ENCODE measurements around the gene RNLS. TPM values are rescaled to one million over a fixed set of nuclear protein-coding genes. Genes with fewer than 3 reads are reported as not detected.

RNLS gene
- total and polyA plus RNA-seq, 2 of the 8 experiments (the other 6 are each of a cell fraction or from before 2014, with no cell fraction given) = 7.5 to 12.7 TPM

DNA sequence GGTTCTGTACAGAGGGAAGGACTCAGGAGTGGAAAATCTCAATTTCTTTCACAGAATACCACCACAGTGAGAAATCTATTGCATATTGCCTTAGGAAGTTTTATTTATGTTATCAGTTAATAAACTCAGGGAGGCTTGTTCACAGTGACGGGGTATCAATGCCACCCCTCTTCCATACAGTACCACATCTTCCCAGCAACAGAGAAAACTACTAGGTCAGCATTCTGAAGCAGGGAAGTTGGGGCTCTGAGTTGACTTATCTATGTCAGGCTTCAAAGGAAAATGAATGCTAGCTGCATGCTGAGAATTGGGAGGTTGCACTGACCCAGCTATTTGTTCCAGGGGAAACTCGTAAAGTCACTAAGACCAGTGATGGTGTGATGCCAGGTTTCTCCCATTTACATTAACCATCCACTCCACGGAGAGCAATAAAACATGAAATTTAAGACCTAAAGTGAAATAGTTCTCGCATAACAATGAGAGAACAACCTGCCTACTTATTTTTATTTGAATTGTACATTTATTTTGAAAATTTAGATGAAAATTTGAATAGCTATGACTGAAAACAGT, 266.7 kb downstream of the RNLS start:
- Histone ChIP-seq H2BK5ac (ENCODE audit: low read depth, low read length) (no peak overlapping the region), H2BK15ac (ENCODE audit: low read length) (no peak overlapping the region), H2BK20ac (ENCODE audit: low read length) (no peak overlapping the region), H3K23me2 (ENCODE audit: low read depth, low read length) (no peaks in the 10 kb centered on the region), H4K5ac (ENCODE audit: insufficient read length, low read depth, low read length) (no peak overlapping the region), H3K27me3 (replicated peaks in 1 of 4; ENCODE audit: control insufficient read depth in 3 of 4, extremely low read depth in 1 of 4, insufficient read depth in 3 of 4, low read length in 3 of 4) (no peaks in the 10 kb centered on the region), H3K4me2 (ENCODE audit: insufficient read depth in 1 of 2, low read depth in 2 of 2, low read length in 2 of 2) (no peak overlapping the region), H3K79me1 (ENCODE audit: low read depth, low read length) (no peaks in the 10 kb centered on the region), H3K9ac (replicated peaks in 1 of 4; ENCODE audit: extremely low read depth in 1 of 4, low read depth in 3 of 4, low read length in 3 of 4) (no peak overlapping the region), H3K14ac (ENCODE audit: insufficient read length) (no peak overlapping the region), H3K4me3 (ENCODE audit: extremely low read depth in 1 of 4, insufficient read depth in 2 of 4, low read depth in 3 of 4, low read length in 4 of 4) (no peak overlapping the region), H3K4ac (replicated peaks; ENCODE audit: insufficient read length, low read depth, low read length) (no peak overlapping the region), H3K9me3 (ENCODE audit: insufficient read depth in 2 of 2, low read depth in 1 of 2, low read length in 1 of 2) (peaks cover 0 to 5% of the 10 kb centered on the region in 2 experiments; a peak in 2 of 4 replicates), H2AFZ (ENCODE audit: low read length) (no peak overlapping the region), H3K4me1 (replicated peaks in 1 of 4; ENCODE audit: control insufficient read depth in 3 of 4, insufficient read depth in 4 of 4, low read length in 3 of 4) (no peaks in the 10 kb centered on the region), H3K79me2 (ENCODE audit: control insufficient read depth in 1 of 2, insufficient read depth in 2 of 2, low read length in 2 of 2) (no peaks in the 10 kb centered on the region), H4K20me1 (replicated peaks in 1 of 2; ENCODE audit: control insufficient read depth in 1 of 2, insufficient read depth in 2 of 2, low read length in 2 of 2) (no peaks in the 10 kb centered on the region), H3K27ac (ENCODE audit: low read depth, low read length) (no peak overlapping the region), H4K8ac (ENCODE audit: extremely low read depth, insufficient read depth, low read length) (no peak overlapping the region), H3K23ac (ENCODE audit: insufficient read length) (no peak overlapping the region), H3K36me3 (ENCODE audit: control insufficient read depth in 2 of 4, insufficient read depth in 4 of 4, low read length in 3 of 4) (no peaks in the 10 kb centered on the region), H2BK120ac (replicated peaks; ENCODE audit: low read depth, low read length) (no peak overlapping the region), H3K56ac (replicated peaks; ENCODE audit: insufficient read length, low read depth, low read length) (no peak overlapping the region), H3K18ac (ENCODE audit: extremely low read depth, low read length) (no peak overlapping the region), H2AK5ac (ENCODE audit: low read depth, low read length) (no peak overlapping the region), H4K91ac (replicated peaks; ENCODE audit: insufficient read length, low read length) (no peak overlapping the region), H2BK12ac (ENCODE audit: low read depth, low read length) (no peak overlapping the region)
- DNase-seq (ENCODE audit: low read depth in 1 of 2, low spot score in 2 of 2) (no peak), FAIRE-seq (no peak)
- WGBS, 2 experiments (ENCODE audit: extremely low coverage in 1 of 2, insufficient coverage in 1 of 2, insufficient read length in 1 of 2, insufficient replicate concordance in 2 of 2, low coverage in 1 of 2, low lambda C conversion rate in 2 of 2, missing lambda C conversion rate in 1 of 2) = 89% methylated on average over 4 of the region's 4 CpGs; no CpG with 5 or more reads in 1 of the 2 experiments
- ChIA-PET POLR2A (ENCODE audit: partially characterized antibody) (no interaction called here), CTCF (ENCODE audit: partially characterized antibody) (interaction anchor here (0.6 to 2.0 kb wide), 5 partner anchors 74 to 1760 kb away, joined by 3 to 7 read pairs (median 3); no protein-coding TSS in a partner anchor)
- TF ChIP-seq, protein P1, sequence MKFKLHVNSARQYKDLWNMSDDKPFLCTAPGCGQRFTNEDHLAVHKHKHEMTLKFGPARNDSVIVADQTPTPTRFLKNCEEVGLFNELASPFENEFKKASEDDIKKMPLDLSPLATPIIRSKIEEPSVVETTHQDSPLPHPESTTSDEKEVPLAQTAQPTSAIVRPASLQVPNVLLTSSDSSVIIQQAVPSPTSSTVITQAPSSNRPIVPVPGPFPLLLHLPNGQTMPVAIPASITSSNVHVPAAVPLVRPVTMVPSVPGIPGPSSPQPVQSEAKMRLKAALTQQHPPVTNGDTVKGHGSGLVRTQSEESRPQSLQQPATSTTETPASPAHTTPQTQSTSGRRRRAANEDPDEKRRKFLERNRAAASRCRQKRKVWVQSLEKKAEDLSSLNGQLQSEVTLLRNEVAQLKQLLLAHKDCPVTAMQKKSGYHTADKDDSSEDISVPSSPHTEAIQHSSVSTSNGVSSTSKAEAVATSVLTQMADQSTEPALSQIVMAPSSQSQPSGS (IDR thresholded peaks at IDR 0.05; ENCODE audit: low read length) = no peak
- no peak for TF ChIP-seq JUND (IDR thresholded peaks at IDR 0.05; ENCODE audit: low read length)
